Hepatic stellate cell (primary cell): ENCODE data around the gene INTS4.
"Not testable (repeated sequence)": the region's sequence is repeated elsewhere in the genome, so short reads cannot be mapped to it uniquely, and the experiment has no call there.

Experiments
- DNase-seq: peaks from one replicate; pipeline ENCODE4 v3.0.0; 2011; ENCODE audit warnings: low spot score

INTS4 gene

GRCh38 chr11:78023426-78023825 is 29.0 kb upstream of the INTS4 start:
- DNase-seq: no peak

DNA sequence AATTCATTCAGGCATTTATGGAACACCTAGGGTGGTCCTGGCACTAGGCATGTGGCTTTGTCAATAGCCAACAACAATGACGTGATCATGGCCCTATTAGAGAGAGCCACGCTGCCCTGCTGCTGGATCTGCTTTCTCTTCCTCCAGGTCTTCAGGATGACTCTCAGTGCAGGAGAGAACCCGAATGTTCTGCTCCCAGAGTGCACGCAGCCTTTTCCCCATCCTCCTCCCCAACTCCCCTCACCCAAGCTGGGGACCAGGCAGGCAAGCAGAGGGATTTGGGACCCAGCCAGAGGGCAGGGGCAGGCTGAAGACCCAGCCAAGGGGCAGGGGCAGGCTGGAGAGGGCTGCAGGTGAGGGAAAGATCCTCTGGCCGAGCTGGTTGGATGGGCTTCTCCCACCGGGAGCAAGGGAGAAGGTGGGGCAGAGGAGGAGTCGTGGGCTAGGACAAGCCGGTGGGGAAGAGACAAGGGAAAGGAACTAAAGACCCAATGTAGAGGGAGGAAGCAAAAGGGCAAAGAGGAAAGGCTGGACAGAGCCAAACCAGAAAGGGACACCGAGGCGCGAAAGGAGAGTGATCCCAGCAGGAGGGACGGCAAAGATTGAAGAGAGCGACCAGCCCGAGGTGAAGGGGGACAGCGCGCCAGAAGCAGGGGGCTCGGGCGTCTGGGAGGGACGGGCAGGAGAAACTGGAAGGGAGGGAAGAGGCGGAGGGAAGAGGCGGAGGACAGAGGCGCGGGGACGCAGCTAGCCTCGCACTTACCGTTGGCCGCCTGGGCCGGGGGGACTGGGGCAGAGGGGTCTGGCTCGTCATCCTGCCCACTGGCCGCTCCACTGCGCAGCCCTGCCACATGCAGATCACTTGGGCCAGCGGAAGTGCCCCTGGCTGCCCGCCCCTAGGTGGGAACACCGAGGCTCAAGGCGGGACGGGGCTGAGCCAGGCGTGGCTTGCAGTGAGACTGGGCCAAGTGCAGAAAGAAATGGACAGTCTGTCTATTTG is 28.2 kb upstream of the INTS4 start, which contains the start of gene KCTD14:
KCTD14 (minus strand) TSS at position 880 of the 1,000 bp plus-strand sequence; CDS start at position 853, 27 bp downstream.
- peak; percentile 56 for DNase-seq

DNA sequence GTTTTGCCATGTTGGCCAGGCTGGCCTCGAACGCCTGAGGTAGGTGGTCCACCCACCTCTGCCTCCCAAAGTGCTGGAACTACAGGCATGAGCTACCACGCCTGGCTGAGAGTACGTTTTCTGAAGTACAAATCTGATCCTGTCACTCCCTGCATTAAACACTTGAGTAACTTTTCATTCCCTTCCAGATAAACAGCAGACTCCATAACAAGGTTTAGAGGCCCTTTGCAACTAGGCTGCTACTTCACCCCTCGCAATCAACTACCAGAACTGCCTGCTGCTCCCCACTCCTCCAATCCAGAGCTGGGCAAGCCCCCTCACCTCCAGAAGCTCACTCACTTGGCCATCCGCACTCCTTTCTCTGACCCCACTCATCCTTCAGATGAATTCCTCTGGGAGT is 27.1 kb upstream of the INTS4 start:
- DNase-seq: no peak

DNA sequence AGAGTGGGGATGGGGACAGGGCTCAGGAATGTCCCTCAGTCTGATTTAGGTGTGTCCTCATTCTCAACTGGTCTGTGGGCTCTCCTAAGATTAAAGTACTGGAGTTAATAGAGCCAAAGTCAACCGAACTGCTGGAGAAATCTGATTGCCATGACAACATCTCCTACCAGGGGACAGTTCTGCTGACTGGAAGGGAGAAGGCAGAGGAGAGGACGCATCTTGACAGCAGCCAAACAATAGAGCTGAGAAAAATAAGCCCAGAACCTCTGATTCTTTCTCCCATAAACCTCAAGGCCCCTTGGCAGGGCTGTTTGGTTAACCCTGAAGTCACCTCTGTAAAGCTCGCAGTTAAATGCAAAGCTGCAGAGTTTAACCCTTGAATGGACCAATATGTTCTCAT is 25.8 kb upstream of the INTS4 start:
- DNase-seq: no peak

- no peak for DNase-seq
These were observed 25.3 kb upstream of the INTS4 start for GRCh38 chr11:78019808-78020207.

DNA sequence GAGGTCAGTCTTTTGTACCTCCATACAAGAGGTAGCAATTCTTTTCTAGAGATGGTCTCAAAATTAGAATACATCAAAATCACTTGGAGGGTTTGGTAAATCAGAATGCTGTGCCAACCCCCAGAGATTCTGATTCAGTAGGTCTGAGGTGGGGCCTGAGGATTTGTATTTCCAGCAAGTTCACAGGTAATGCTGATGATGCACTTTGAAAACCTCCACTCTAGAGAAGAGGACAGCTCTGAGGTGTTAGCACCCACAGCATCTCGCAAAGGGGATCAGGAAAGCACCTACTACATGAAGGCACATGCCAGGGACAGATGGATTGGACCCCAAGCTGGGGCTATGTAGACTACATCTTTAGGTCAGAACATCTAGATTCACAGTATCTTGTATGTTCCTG is 21.4 kb upstream of the INTS4 start:
- DNase-seq: no peak

GRCh38 chr11:78014937-78015520 is 20.6 kb upstream of the INTS4 start:
- DNase-seq: not testable (repeated sequence)

GRCh38 chr11:78011301-78011700 is 16.8 kb upstream of the INTS4 start:
- DNase-seq: no peak

GRCh38 chr11:78010755-78011154 is 16.3 kb upstream of the INTS4 start:
- no peak for DNase-seq

DNA sequence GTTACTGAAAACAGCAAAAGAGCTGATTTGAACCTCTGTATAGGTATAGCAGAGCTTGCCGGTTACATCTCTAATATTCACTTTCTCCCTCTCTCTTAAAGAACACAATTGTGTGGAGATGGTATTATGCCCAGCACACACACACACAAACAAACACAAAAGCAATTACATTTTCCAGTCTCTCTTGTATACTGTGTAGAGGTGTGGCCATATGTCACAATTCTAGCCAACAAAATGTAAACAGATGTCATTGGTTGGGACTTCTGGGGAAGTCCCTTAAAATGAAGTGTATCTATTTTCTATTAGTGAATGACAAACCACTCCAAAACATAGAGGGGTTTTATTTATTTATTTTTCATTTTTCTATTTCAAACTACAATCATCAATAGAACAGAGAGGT is 15.8 kb upstream of the INTS4 start:
- DNase-seq: no peak

DNA sequence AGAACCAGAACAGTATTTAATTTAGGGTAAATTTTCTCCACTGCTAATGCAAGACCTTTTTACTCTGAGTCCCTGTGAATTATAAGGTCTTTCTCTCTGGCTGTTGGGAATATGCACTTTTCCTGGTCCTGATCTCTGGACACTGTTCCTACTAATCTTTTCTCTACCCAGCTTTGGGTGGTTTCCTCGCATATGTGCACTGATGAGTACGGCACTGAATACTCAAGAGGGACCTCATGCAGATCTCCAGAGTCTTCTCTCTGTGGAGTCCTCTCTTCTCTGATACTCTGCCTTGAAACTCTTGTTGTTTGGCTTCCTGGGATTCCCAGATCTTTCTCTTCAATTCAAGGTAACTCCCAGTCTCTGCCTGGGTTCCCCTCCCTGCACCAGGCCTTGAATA is 14.6 kb upstream of the INTS4 start:
- DNase-seq: no peak

- peak; percentile 43 for DNase-seq
These were observed 5.7 kb upstream of the INTS4 start for GRCh38 chr11:78000193-78000592.

DNA sequence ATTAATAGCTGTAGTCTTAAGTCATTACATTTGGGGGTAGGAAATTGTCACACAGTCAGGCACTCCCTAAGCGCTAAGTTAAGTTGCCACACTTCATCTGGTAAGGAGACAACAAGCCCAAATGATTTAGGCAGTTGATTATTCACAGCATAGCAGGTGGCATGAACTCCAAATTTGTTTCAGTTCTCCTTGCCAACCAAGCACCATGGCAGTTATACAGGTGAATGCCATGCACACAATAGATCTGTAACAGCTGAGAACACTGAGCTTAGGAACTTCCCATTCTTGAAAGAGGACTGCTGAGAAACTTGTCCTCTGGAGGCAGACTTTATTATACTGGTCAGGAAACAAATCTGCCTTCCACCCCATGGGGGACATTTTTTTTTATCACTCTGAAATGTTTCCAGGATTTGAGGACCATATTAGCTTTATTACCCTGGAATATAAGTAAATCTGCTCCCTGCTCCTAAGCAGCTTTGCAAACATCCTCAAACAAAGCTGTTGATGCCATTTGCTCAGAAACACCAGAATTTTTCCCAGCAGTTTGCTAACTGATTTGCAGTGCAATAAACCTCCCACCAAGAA is 5.1 kb upstream of the INTS4 start:
- no peak for DNase-seq

DNA sequence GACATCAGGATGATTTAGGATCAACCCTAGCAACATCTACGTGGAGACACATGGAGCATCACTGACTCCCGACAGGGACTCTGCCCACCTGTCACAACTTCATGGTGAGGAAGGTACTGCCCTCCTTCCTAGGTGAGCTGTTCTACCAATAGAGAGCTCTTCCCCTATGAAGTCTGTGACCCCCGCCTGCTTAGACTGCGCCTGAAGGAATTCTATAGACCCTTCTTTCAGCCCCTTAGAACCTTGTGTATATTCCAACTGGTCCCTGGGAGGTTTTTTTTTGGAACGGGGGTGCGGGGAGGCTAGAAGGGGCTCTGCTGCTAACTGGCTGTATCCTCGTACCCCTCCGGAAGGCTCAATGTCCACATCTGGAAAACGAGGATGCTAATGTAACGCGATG is 566 bp downstream of the INTS4 start:
- no peak for DNase-seq

DNA sequence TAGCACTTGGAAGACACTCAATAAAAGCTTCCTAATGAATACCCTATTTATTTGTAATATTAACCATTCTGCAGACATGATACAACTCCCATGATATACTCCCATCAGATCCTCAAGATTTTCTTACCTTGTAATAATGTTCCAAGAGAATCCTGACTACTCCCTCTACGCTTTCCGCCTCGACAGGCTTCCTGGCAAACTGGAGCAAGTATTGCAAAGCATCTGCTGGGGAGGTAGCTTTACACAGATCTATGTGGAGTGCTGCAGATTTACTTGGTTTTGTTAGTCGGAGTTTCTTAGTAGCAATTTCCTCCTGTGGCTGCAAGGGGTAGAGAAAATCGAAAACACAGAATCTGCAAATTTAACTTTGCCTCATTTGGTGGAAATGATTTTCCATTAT is 3.5 kb downstream of the INTS4 start:
- DNase-seq: no peak

GRCh38 chr11:77986456-77986855 is 8.0 kb downstream of the INTS4 start:
- DNase-seq: not testable (repeated sequence)

DNA sequence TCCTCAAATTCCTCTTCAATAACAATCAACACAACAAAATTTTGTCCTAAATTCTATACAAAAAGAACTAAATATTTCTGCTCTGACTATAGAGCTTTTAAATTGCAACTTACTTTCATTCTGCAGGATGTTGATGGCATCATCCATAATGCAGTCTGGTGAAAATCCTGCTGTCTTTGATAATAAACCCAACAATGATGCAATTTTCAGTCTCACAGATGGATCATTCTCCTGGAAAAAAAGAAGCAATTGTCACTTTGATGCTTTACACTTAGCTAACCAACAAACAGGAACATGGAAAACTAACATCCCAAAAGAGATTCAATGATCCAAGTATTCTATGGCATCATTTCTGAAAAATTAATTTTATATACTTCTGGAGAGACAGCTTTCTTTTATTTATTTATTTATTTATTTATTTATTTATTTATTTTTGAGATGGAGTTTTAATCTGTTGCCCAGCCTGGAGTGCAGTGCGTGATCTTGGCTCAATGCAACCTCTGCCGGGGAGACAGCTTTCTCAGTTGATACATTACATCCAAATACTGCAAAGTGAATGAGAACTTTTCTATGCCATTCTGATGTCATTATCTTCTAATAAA is 13.0 kb downstream of the INTS4 start:
- no peak for DNase-seq

- no peak for DNase-seq
These were observed 26.1 kb downstream of the INTS4 start for GRCh38 chr11:77968337-77968736.

GRCh38 chr11:77967753-77968152 is 26.7 kb downstream of the INTS4 start:
- DNase-seq: no peak

- no peak for DNase-seq
These were observed 27.3 kb downstream of the INTS4 start for GRCh38 chr11:77967121-77967520.

DNA sequence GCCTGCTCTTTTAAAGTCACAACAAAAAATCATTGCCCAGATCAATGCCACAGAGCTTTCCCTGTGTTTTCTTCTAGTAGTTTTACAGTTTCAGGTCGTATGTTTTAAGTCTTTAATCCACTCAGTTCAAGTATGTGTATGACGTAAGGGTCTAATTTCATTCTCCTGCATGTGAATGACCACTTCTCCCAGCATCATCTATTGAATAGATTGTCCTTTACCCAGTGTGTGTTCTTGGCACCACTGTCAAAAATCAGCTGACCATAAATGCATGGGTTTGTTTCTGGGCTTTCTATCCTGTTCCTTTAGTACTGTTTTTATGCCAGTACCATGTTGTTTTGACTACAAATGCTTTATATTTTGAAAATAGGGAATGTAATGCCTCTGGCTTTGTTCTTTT is 28.1 kb downstream of the INTS4 start:
- DNase-seq: no peak

GRCh38 chr11:77959434-77959833 is 35.0 kb downstream of the INTS4 start:
- DNase-seq: no peak
